Measurements from ENCODE around the gene NPC1L1.

The NPC1L1 gene

GRCh38 chr7:44469461-44470134 lies 71.5 kb downstream of the NPC1L1 start:
- DNase-seq: no peak

DNA sequence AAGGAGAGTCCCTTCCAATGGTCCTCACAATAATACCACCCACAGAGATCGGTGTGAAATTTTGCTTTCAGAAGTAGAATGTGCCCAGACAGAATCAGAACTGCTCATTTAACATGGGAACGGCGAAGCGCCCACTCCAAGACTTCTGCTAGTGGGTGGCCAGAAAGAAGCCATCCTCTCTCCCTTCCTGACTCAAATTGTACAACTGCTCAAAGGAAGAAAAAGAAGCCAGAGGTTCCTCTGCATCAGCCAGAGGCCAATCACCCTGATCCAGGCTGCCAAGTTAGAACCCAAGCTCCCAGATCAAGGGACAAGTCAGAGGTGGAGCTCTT lies 73.9 kb downstream of the NPC1L1 start:
- no peak for DNase-seq

DNA sequence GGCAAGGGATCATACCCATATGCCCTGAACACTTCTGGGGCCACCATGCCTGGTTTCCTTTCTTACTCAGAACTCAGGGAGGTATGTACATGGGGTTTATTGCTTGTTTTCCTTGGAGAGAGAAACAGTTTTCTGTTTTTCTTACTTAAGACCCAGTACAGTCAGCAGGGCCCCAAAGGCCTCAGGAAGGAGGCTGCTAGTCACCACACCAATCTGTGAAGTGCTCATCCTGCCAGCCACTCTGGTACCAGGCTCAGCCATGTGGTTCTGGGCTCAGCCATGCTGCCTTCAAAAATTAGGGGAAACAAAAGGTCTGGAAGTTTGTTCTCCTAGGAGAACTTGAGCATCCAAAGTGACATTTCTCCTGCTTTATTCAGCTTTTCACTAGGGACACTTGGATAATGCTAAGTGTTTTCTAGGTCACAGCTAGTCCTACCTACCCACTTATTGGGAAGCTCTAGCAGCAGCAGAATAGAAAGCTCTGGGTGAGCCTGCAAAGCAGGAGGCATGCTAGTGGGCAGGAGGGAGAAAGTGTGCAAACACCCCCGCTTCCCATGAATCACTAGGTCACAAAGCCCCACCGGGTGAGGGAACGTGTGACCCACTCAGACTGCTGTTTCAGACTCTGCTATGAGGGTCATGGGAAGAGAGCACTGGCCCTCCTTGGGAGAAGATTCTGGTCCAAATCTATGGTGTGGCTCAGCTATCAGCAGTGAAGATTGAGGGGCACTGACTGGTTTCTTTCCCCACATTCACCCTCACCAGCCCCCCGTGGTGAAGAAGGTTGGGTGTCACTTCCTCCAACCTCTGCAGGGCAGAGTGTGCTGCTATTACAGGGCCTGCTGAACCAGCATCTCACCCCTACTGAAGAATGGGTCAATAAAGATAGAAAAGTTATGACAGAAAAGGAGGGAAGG lies 74.6 kb downstream of the NPC1L1 start:
- DNase-seq: peak; percentile 36

GRCh38 chr7:44465490-44465889 lies 75.6 kb downstream of the NPC1L1 start:
- DNase-seq: no peak

DNA sequence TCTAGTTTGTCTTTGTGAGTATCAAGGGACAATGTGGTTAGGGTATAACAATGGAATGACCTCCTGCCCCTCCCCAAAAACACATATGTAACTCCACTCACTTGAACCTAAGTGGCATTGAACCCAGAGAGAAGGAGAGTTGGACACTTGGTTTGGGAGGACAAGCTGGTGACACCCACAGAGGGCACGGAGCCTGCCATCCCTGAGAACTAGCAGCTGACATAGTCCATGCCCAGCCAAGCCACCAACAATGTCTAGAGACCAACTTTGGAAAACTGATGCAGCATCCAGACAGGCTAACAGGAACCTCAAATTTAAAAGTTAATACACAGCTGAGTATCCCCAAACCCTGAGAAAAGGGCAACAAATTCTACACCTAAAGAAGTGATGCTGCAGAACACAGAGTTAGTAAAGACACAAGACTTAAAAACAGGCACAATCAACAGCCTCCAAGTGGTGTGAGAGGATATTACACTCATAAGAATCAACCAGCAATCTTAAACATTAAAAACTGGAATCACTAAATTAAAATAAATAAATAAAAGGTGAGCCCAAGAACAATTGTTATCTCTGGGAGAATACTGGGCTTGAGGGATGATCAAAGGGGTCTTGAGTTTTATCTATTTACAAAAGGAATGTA lies 77.8 kb downstream of the NPC1L1 start:
- DNase-seq: no peak

All from midbrain (tissue), 1 donor.